Measurements from ENCODE around the gene PORCN. TPM values are rescaled to one million over a fixed set of nuclear protein-coding genes. Genes with fewer than 3 reads are reported as not detected.

Gene PORCN
- total and polyA plus RNA-seq, 10 donors: 5.0 to 20.8 (median 11.4) TPM

DNA sequence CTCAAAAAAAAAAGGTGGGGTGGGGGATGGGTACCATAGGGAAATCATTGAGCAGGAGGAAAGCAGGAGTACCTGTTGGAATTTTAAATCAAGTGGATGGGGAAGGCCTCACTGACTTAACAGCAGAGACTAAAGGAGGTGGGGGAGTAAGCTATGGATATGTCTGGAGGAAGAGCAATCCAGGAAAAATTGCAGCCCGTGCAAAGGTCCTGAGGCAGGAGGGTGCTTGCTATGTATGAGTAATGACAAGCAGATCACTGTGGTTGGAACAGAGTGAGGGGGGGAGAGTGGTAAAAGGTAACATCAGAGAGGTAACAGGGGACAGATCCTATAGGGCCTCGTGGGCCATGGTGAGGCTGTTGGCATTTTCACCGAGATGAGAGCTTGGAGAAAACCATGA, 28.6 kb upstream of the PORCN start:
- intact Hi-C loops (cut with DNase I; ENCODE audit: low total_unique reads): no loop called here
- TF ChIP-seq POLR2AphosphoS5 (IDR thresholded peaks at IDR 0.05) (no peak), POLR2A (IDR thresholded peaks at IDR 0.05) (no peak)
- DNase-seq: no peak
- Histone ChIP-seq H3K27ac (no peak overlapping the region), H3K4me1 (peaks cover 0 to 21% (median 6%) of the 10 kb centered on the region in 6 donors), H3K27me3 (replicated peaks in 1 of 7) (no peaks in the 10 kb centered on the region), H3K9me3 (no peaks in the 10 kb centered on the region), H3K36me3 (peaks cover 0 to 70% (median 31%) of the 10 kb centered on the region in 6 donors), H3K4me3 (no peak overlapping the region)
- WGBS, 5 donors: 83 to 100% (median 94%) methylated on average over 3 of the region's 3 CpGs

DNA sequence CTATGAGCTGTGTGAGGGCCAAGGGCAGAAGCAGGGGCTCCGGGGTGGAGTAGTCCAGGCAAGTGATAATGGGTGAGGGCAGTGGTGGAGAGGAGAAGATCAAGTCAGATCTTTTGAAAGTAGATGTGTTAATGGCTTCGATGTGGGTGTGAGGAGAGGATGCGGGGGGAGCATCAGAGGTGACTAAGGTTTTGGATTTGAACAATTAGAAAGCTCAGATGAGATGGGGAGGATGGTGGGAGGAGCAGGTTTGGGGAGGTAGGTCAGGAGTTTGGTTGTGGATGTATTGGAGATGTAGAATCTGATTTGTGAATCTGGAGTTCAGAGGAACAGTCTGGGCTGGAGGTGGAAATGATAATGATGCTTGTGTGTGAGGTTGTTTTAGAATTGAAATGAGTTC, 28.2 kb upstream of the PORCN start:
- intact Hi-C loops (cut with DNase I; ENCODE audit: low total_unique reads): no loop called here
- H3K4me1 ChIP-seq: peaks cover 0 to 16% (median 4%) of the 10 kb centered on the region in 6 donors
- H3K27me3 ChIP-seq (replicated peaks in 1 of 7): no peaks in the 10 kb centered on the region
- H3K36me3 ChIP-seq: peaks cover 0 to 75% (median 32%) of the 10 kb centered on the region in 6 donors
- H3K4me3 ChIP-seq: no peak overlapping the region
- no peaks in the 10 kb centered on the region for H3K9me3 ChIP-seq
- TF ChIP-seq POLR2AphosphoS5 (IDR thresholded peaks at IDR 0.05) (no peak), POLR2A (IDR thresholded peaks at IDR 0.05) (no peak)
- TF ChIP-seq, protein P1, sequence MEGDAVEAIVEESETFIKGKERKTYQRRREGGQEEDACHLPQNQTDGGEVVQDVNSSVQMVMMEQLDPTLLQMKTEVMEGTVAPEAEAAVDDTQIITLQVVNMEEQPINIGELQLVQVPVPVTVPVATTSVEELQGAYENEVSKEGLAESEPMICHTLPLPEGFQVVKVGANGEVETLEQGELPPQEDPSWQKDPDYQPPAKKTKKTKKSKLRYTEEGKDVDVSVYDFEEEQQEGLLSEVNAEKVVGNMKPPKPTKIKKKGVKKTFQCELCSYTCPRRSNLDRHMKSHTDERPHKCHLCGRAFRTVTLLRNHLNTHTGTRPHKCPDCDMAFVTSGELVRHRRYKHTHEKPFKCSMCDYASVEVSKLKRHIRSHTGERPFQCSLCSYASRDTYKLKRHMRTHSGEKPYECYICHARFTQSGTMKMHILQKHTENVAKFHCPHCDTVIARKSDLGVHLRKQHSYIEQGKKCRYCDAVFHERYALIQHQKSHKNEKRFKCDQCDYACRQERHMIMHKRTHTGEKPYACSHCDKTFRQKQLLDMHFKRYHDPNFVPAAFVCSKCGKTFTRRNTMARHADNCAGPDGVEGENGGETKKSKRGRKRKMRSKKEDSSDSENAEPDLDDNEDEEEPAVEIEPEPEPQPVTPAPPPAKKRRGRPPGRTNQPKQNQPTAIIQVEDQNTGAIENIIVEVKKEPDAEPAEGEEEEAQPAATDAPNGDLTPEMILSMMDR (IDR thresholded peaks at IDR 0.05 in 8 of 11, conservative IDR thresholded peaks at IDR 0.05 in 3 of 11): no peak
- no peak for DNase-seq
- no peak overlapping the region for H3K27ac ChIP-seq
- 78 to 92% (median 91%) methylated on average over 3 of the region's 3 CpGs for WGBS, 5 donors

DNA sequence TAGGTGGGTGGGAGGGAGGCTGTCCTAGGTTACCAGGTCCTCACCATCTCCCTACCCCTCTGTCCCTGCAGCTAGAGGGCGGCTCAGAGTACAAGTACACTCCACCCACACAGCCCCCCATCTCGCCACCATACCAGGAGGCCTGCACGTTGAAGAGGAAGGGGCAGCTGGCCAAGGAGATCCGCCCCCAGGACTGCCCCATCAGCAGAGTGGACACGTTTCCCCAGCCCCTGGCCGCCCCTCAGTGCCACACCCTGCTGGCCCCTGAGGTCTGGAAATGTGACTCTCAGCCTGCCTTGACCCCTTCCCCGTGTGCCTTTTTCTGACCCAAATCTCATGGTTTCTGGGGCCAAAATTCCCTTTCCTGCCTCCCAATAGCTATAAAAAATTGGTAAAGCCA, 26.3 kb upstream of the PORCN start:
- intact Hi-C loops (cut with DNase I; ENCODE audit: low total_unique reads): no loop called here

DNA sequence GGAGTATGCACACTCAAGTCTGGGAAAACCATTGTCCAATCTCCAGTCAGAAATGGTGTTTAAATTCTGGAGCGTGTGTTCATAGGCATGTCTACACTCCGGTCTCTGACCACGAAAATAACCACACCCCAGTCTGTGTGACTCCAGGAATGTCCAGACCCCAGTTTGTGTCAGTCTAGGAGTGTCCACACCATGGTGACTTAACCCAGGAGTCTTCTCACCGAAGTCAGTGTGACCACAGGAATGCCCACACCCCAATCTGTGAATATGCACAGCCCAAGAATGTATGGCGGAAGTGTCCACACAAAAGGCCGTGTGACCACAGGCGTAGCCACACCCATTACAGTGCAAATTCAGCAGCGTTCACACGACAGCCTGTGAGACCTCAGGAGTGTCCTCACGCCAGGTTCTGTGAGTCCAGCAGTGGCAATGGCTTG, 21.4 kb upstream of the PORCN start:
- TF ChIP-seq POLR2AphosphoS5 (IDR thresholded peaks at IDR 0.05): no peak
- TF ChIP-seq POLR2A (IDR thresholded peaks at IDR 0.05): no peak
- TF ChIP-seq, protein P1 (IDR thresholded peaks at IDR 0.05 in 8 of 11, conservative IDR thresholded peaks at IDR 0.05 in 3 of 11): no peak
- no peaks in the 10 kb centered on the region for H3K9me3 ChIP-seq
- H3K27me3 ChIP-seq (replicated peaks in 1 of 7): no peaks in the 10 kb centered on the region
- H3K36me3 ChIP-seq: peaks cover 0 to 44% (median 20%) of the 10 kb centered on the region in 6 donors
- H3K4me1 ChIP-seq: no peaks in the 10 kb centered on the region
- peak; percentile 52 for DNase-seq
- intact Hi-C loops (cut with DNase I; ENCODE audit: low total_unique reads): no loop called here
- no peak overlapping the region for H3K4me3 ChIP-seq
- H3K27ac ChIP-seq: no peak overlapping the region
- 64 to 85% (median 75%) methylated on average over 4 to 10 of the region's 10 CpGs for WGBS, 5 donors

More for the DNA sequence above, 26.3 kb upstream of the PORCN start:
- TF ChIP-seq POLR2A (IDR thresholded peaks at IDR 0.05) (no peak), POLR2AphosphoS5 (IDR thresholded peaks at IDR 0.05) (no peak)
- TF ChIP-seq, protein P1 (IDR thresholded peaks at IDR 0.05 in 8 of 11, conservative IDR thresholded peaks at IDR 0.05 in 3 of 11): no peak
- H3K4me3 ChIP-seq: no peak overlapping the region
- H3K27me3 ChIP-seq (replicated peaks in 1 of 7): no peaks in the 10 kb centered on the region
- peaks cover 0 to 4% (median 0%) of the 10 kb centered on the region in 6 donors for H3K4me1 ChIP-seq
- no peak overlapping the region for H3K27ac ChIP-seq
- H3K9me3 ChIP-seq: no peaks in the 10 kb centered on the region
- peaks cover 0 to 87% (median 32%) of the 10 kb centered on the region in 6 donors for H3K36me3 ChIP-seq
- no peak for DNase-seq
- 68 to 88% (median 85%) methylated on average over 1 to 7 of the region's 7 CpGs for WGBS, 5 donors
